ENCODE measurements around the gene CREM. TPM values are rescaled to one million over a fixed set of nuclear protein-coding genes. Genes with fewer than 3 reads are reported as not detected.
"Not testable (repeated sequence)": the region's sequence is repeated elsewhere in the genome, so short reads cannot be mapped to it uniquely, and the experiment has no call there.

CREM gene
- total RNA-seq, 1 donor from 2014 or later, result 58.5 TPM

- Histone ChIP-seq H3K36me3 (no peaks in the 10 kb centered on the region), H3K9me3 (replicated peaks) (no peaks in the 10 kb centered on the region), H3K27me3 (ENCODE audit: low read depth) (no peaks in the 10 kb centered on the region), H3K4me1 (peaks cover 60% of the 10 kb centered on the region), H3K4me3 (no peak overlapping the region), H3K27ac (replicated peaks) (no peak overlapping the region)
- TF ChIP-seq, protein P1, sequence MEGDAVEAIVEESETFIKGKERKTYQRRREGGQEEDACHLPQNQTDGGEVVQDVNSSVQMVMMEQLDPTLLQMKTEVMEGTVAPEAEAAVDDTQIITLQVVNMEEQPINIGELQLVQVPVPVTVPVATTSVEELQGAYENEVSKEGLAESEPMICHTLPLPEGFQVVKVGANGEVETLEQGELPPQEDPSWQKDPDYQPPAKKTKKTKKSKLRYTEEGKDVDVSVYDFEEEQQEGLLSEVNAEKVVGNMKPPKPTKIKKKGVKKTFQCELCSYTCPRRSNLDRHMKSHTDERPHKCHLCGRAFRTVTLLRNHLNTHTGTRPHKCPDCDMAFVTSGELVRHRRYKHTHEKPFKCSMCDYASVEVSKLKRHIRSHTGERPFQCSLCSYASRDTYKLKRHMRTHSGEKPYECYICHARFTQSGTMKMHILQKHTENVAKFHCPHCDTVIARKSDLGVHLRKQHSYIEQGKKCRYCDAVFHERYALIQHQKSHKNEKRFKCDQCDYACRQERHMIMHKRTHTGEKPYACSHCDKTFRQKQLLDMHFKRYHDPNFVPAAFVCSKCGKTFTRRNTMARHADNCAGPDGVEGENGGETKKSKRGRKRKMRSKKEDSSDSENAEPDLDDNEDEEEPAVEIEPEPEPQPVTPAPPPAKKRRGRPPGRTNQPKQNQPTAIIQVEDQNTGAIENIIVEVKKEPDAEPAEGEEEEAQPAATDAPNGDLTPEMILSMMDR (IDR thresholded peaks at IDR 0.05; ENCODE audit: borderline replicate concordance), result no peak
- intact Hi-C loops (cut with micrococcal nuclease), result no loop called here
- no peak for DNase-seq
Observed at GRCh38 chr10:35213699-35214098, 87.1 kb downstream of the CREM start.

DNA sequence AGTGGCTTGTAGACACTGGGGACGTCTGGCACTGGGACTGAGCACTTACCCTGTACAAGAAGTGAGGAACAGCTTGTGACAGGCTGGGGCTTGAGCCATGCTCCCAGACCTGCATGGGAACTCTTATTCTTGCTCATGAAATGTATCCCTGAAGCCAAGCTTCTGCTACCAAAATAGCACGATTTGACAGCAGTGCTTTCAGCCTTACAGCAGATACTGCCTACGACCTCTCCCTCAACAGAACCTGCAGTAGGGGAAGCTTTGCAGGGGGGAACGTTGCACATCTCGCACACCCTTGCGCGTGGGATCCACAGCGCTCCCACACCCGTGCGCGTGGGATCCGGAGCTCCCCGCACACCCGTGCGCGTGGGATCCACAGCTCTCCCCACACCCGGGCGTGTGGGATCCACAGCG is 88.0 kb downstream of the CREM start:
- Histone ChIP-seq H3K27ac (replicated peaks) (peak overlapping the region; percentile 59), H3K9me3 (replicated peaks) (no peaks in the 10 kb centered on the region), H3K4me1 (peaks cover 54% of the 10 kb centered on the region), H3K27me3 (ENCODE audit: low read depth) (no peaks in the 10 kb centered on the region), H3K36me3 (no peaks in the 10 kb centered on the region), H3K4me3 (no peak overlapping the region)
- intact Hi-C loops (cut with micrococcal nuclease), result no loop called here
- TF ChIP-seq, protein P1 (IDR thresholded peaks at IDR 0.05; ENCODE audit: borderline replicate concordance), result no peak
- no peak for DNase-seq

DNA sequence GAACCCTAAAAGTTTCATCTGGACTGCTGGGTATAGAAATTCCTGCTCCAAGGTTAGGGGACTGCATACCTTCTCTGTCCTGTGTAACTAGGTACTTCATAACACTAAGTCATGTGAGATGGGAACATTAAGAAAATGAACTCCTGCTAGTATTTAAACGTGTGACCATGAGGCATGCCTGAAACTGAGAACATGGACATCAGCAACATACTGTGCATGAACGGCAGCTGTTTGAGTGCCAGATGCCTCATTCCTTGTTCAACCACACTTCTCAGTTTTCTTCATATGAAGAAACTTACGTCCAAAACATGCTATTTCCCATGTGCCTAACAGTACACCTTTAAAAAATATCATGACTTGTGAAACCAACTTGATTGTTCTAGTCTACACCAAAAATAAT is 88.5 kb downstream of the CREM start:
- TF ChIP-seq, protein P1 (IDR thresholded peaks at IDR 0.05; ENCODE audit: borderline replicate concordance), result no peak
- no peak for DNase-seq
- Histone ChIP-seq H3K27ac (replicated peaks) (peak overlapping the region; percentile 59), H3K36me3 (no peaks in the 10 kb centered on the region), H3K4me3 (no peak overlapping the region), H3K27me3 (ENCODE audit: low read depth) (no peaks in the 10 kb centered on the region), H3K4me1 (peaks cover 50% of the 10 kb centered on the region), H3K9me3 (replicated peaks) (no peaks in the 10 kb centered on the region)
- intact Hi-C loops (cut with micrococcal nuclease), result no loop called here

GRCh38 chr10:35216303-35216905 is 89.8 kb downstream of the CREM start:
- intact Hi-C loops (cut with micrococcal nuclease), result no loop called here
- peak; percentile 25 for DNase-seq
- Histone ChIP-seq H3K4me3 (no peak overlapping the region), H3K27ac (replicated peaks) (peak overlapping the region; percentile 77), H3K27me3 (ENCODE audit: low read depth) (no peaks in the 10 kb centered on the region), H3K36me3 (no peaks in the 10 kb centered on the region), H3K9me3 (replicated peaks) (no peaks in the 10 kb centered on the region), H3K4me1 (peaks cover 49% of the 10 kb centered on the region)
- TF ChIP-seq, protein P1 (IDR thresholded peaks at IDR 0.05; ENCODE audit: borderline replicate concordance), result no peak

- intact Hi-C loops (cut with micrococcal nuclease), result not testable (repeated sequence)
- H3K4me3 ChIP-seq, result peak overlapping the region; percentile 2
Observed at GRCh38 chr10:35216956-35217355, 90.3 kb downstream of the CREM start.

GRCh38 chr10:35217455-35217854 is 90.8 kb downstream of the CREM start:
- peak overlapping the region; percentile 77 for H3K27ac ChIP-seq (replicated peaks)
- no peaks in the 10 kb centered on the region for H3K36me3 ChIP-seq
- H3K4me1 ChIP-seq, result peaks cover 46% of the 10 kb centered on the region
- H3K4me3 ChIP-seq, result peak overlapping the region; percentile 2
- no peaks in the 10 kb centered on the region for H3K9me3 ChIP-seq (replicated peaks)
- no peak for DNase-seq
- H3K27me3 ChIP-seq (ENCODE audit: low read depth), result no peaks in the 10 kb centered on the region
- TF ChIP-seq, protein P1 (IDR thresholded peaks at IDR 0.05; ENCODE audit: borderline replicate concordance), result no peak
- intact Hi-C loops (cut with micrococcal nuclease), result no loop called here

More at GRCh38 chr10:35216956-35217355, 90.3 kb downstream of the CREM start:
- DNase-seq; H3K27me3 ChIP-seq (ENCODE audit: low read depth); H3K9me3 ChIP-seq (replicated peaks); H3K36me3 ChIP-seq: not testable (repeated sequence)
- Histone ChIP-seq H3K27ac (replicated peaks) (peak overlapping the region; percentile 77), H3K4me1 (peaks cover 46% of the 10 kb centered on the region)
